ENCODE results near the gene CNTNAP2.

DNA sequence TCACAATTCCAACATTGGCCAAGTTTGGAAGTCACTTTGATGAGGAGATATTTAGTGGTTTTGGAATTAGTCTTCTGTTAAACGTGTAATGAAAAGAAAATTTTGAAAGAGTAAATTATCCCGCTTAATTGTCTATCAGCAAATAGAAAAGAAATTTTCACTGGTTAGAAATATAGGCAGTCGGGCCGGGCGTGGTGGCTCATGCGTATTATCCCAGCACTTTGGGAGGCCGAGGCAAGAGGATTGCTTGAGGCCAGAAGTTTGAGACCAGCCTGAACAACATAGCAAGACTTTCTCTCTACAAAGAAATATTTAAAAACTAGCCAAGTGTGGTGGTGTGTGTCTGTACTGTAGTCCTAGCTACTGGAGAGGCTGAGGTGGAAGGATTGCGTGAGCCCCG, 13.4 kb downstream of the CNTNAP2 start:
- no peak for TF ChIP-seq POLR2A (IDR thresholded peaks at IDR 0.05)
- TF ChIP-seq, protein P1, sequence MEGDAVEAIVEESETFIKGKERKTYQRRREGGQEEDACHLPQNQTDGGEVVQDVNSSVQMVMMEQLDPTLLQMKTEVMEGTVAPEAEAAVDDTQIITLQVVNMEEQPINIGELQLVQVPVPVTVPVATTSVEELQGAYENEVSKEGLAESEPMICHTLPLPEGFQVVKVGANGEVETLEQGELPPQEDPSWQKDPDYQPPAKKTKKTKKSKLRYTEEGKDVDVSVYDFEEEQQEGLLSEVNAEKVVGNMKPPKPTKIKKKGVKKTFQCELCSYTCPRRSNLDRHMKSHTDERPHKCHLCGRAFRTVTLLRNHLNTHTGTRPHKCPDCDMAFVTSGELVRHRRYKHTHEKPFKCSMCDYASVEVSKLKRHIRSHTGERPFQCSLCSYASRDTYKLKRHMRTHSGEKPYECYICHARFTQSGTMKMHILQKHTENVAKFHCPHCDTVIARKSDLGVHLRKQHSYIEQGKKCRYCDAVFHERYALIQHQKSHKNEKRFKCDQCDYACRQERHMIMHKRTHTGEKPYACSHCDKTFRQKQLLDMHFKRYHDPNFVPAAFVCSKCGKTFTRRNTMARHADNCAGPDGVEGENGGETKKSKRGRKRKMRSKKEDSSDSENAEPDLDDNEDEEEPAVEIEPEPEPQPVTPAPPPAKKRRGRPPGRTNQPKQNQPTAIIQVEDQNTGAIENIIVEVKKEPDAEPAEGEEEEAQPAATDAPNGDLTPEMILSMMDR (IDR thresholded peaks at IDR 0.05): no peak
